ENCODE results near the gene UNC45A. TPM values are rescaled to one million over a fixed set of nuclear protein-coding genes. Genes with fewer than 3 reads are reported as not detected.
"Not testable (repeated sequence)": the region's sequence is repeated elsewhere in the genome, so short reads cannot be mapped to it uniquely, and the experiment has no call there.

Gene UNC45A
- total and polyA plus RNA-seq, 2 of the 4 experiments (the other 2 are of a cell fraction) = 68.9 to 100 TPM

DNA sequence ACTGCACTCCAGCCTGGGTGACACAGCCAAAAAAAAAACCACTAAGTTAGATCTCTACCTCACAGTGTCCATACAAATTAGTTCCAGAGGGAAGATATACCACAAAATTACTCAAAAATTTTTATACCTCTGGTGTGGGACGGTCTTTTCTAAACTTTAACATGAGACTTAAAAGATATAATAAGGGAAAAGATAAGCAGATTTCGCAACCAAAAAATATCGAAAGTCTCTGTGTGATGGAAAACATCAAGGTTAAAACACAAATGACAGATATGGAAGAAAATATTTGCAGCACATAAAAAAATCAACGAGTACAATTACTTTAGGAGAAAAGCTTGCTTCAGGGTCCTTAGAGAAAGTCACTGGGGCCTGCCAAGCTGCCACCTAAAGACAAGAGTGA, 13.2 kb upstream of the UNC45A start:
- no peak overlapping the region for H3K14ac ChIP-seq (replicated peaks; ENCODE audit: low read depth, low read length)
- no peak overlapping the region for H2AK9ac ChIP-seq (replicated peaks; ENCODE audit: low read depth, low read length, poor library complexity)
- H3K56ac ChIP-seq (ENCODE audit: extremely low read depth, insufficient read depth, low read length) = no peak overlapping the region
- no peaks in the 10 kb centered on the region for H3K79me1 ChIP-seq (ENCODE audit: low read depth in 1 of 2, low read length in 2 of 2)
- H3K18ac ChIP-seq (ENCODE audit: low read depth, low read length) = no peak overlapping the region
- H2BK5ac ChIP-seq (ENCODE audit: low read depth, low read length, poor library complexity, severe bottlenecking) = no peak overlapping the region
- DNase-seq (no peak), ATAC-seq (ENCODE audit: low read depth) (no peak)
- no peak overlapping the region for H3K4ac ChIP-seq (ENCODE audit: low read depth, low read length)
- no peak overlapping the region for H4K8ac ChIP-seq (ENCODE audit: low read depth in 2 of 2, low read length in 2 of 2)
- ChIA-PET CTCF (no interaction called here), POLR2A (ENCODE audit: unreplicated experiment) (no interaction called here)
- H4K20me1 ChIP-seq (ENCODE audit: insufficient read depth, low read length) = no peaks in the 10 kb centered on the region
- BruUV-seq (replicated peaks) = no TSS peak
- H3K36me3 ChIP-seq (ENCODE audit: control insufficient read depth, insufficient read depth, low read length) = peaks cover 23% of the 10 kb centered on the region
- no peak overlapping the region for H3K4me2 ChIP-seq (ENCODE audit: low read depth, low read length)
- H2BK20ac ChIP-seq (ENCODE audit: low read depth, low read length) = no peak overlapping the region
- no peaks in the 10 kb centered on the region for H3K27me3 ChIP-seq (ENCODE audit: control insufficient read depth, insufficient read depth, low read length)
- intact Hi-C loops (cut with micrococcal nuclease) (no loop called here), dilution Hi-C loops (cut with HindIII; ENCODE audit: low sequenced_read_pairs, unreplicated experiment) (no loop called here), in situ Hi-C loops (cut with MboI; ENCODE audit: low sequenced_read_pairs) (no loop called here)
- H3K4me3 ChIP-seq (ENCODE audit: insufficient read depth, low read depth, low read length) = no peak overlapping the region
- TF ChIP-seq RCOR1 (IDR thresholded peaks at IDR 0.05; ENCODE audit: insufficient replicate concordance, low read length) (no peak), POLR2A (IDR thresholded peaks at IDR 0.05; ENCODE audit: low read depth, low read length) (no peak), NFE2L2 (IDR thresholded peaks at IDR 0.05; ENCODE audit: low read depth, low read length) (no peak), CEBPB (IDR thresholded peaks at IDR 0.05; ENCODE audit: low read depth, low read length) (peak; percentile 55; the same call in 1 of the 2 replicates)
- no peak overlapping the region for H2BK120ac ChIP-seq (ENCODE audit: low read depth, low read length)
- no peak overlapping the region for H3K9ac ChIP-seq (ENCODE audit: low read depth, low read length)
- WGBS, 2 experiments (ENCODE audit: extremely low coverage in 2 of 2, insufficient read length in 1 of 2) = 83% methylated on average over 1 of the region's 4 CpGs; no CpG with 5 or more reads in 1 of the 2 experiments
- no peak overlapping the region for H4K91ac ChIP-seq (ENCODE audit: insufficient read depth, low read depth, low read length)
- no peaks in the 10 kb centered on the region for H3K9me1 ChIP-seq (ENCODE audit: insufficient read depth, low read length)
- H3K4me1 ChIP-seq (ENCODE audit: control insufficient read depth, insufficient read depth, low read length) = no peaks in the 10 kb centered on the region
- no peak overlapping the region for H3K27ac ChIP-seq (ENCODE audit: insufficient read depth, low read length)
- H4K5ac ChIP-seq (ENCODE audit: low read depth, low read length) = no peak overlapping the region
- no peak overlapping the region for H3K23ac ChIP-seq (ENCODE audit: low read depth, low read length)
- H3K9me3 ChIP-seq (ENCODE audit: control insufficient read depth, insufficient read depth, low read length) = no peaks in the 10 kb centered on the region
- H2AK5ac ChIP-seq (ENCODE audit: low read depth, low read length) = no peak overlapping the region
- H2BK15ac ChIP-seq (ENCODE audit: low read depth, low read length) = no peak overlapping the region
- no peak overlapping the region for H2AFZ ChIP-seq (replicated peaks; ENCODE audit: low read length, poor library complexity)

DNA sequence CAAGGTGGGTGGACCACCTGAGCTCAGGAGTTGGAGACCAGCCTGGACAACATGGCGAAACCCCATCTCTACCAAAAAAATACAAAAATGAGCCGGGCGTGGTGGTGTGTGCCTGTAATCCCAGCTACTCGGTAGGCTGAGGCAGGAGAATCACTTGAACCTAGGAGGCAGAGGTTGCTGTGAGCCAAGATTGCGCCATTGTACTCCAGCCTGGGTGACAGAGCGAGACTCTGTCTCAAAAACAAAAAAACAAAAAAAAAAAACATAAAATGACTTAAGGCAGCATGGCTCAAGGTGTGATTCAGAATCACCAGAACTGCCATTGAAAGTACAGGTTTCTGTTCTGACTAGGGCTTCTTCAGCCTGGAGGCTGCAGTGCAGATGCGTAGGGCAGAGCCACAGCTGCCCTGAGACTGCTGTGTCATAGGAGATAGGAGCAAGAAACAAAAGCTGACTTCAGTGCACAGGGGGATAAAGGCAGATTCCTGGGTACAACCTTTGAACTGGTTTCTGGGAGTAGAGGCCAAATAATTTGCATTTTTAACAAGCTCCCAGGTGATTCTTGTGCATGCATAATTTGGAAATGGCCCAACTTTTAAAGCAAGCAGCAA, 12.3 kb upstream of the UNC45A start:
- peaks cover 21% of the 10 kb centered on the region for H3K36me3 ChIP-seq (ENCODE audit: control insufficient read depth, insufficient read depth, low read length)
- H2AK9ac ChIP-seq (replicated peaks; ENCODE audit: low read depth, low read length, poor library complexity); H3K18ac ChIP-seq (ENCODE audit: low read depth, low read length); H2BK5ac ChIP-seq (ENCODE audit: low read depth, low read length, poor library complexity, severe bottlenecking); H3K9me1 ChIP-seq (ENCODE audit: insufficient read depth, low read length); ATAC-seq (ENCODE audit: low read depth); H3K9ac ChIP-seq (ENCODE audit: low read depth, low read length); H4K8ac ChIP-seq (ENCODE audit: low read depth in 2 of 2, low read length in 2 of 2); H4K5ac ChIP-seq (ENCODE audit: low read depth, low read length); H4K20me1 ChIP-seq (ENCODE audit: insufficient read depth, low read length); in situ Hi-C loops (cut with MboI; ENCODE audit: low sequenced_read_pairs); BruUV-seq (replicated peaks); H3K4me3 ChIP-seq (ENCODE audit: insufficient read depth, low read depth, low read length); H3K23ac ChIP-seq (ENCODE audit: low read depth, low read length); dilution Hi-C loops (cut with HindIII; ENCODE audit: low sequenced_read_pairs, unreplicated experiment); H3K4ac ChIP-seq (ENCODE audit: low read depth, low read length); H3K56ac ChIP-seq (ENCODE audit: extremely low read depth, insufficient read depth, low read length); H3K4me1 ChIP-seq (ENCODE audit: control insufficient read depth, insufficient read depth, low read length); H2AFZ ChIP-seq (replicated peaks; ENCODE audit: low read length, poor library complexity); H3K4me2 ChIP-seq (ENCODE audit: low read depth, low read length); H3K14ac ChIP-seq (replicated peaks; ENCODE audit: low read depth, low read length); DNase-seq; H4K91ac ChIP-seq (ENCODE audit: insufficient read depth, low read depth, low read length); H3K27ac ChIP-seq (ENCODE audit: insufficient read depth, low read length); intact Hi-C loops (cut with micrococcal nuclease); H2BK15ac ChIP-seq (ENCODE audit: low read depth, low read length); POLR2A ChIA-PET (ENCODE audit: unreplicated experiment); H2BK120ac ChIP-seq (ENCODE audit: low read depth, low read length); H2BK20ac ChIP-seq (ENCODE audit: low read depth, low read length); H2AK5ac ChIP-seq (ENCODE audit: low read depth, low read length); H3K9me3 ChIP-seq (ENCODE audit: control insufficient read depth, insufficient read depth, low read length); H3K27me3 ChIP-seq (ENCODE audit: control insufficient read depth, insufficient read depth, low read length); H3K79me1 ChIP-seq (ENCODE audit: low read depth in 1 of 2, low read length in 2 of 2): not testable (repeated sequence)
- CTCF ChIA-PET = interaction anchor here (0.8 kb wide), 1 partner anchor 10 kb away, joined by 3 read pairs; the partner anchor contains the start of gene HDDC3
- WGBS, 2 experiments (ENCODE audit: extremely low coverage in 2 of 2, insufficient read length in 1 of 2) = 100% methylated on average over 1 of the region's 7 CpGs; no CpG with 5 or more reads in 1 of the 2 experiments

Data from IMR-90 (cell line).